Raji (cell line): ENCODE measurements around the gene KHDRBS1.

ENCODE experiments used
- POLR2A ChIP-seq: IDR thresholded peaks from 2 replicates; pipeline ENCODE4 v1.6.1; 2011; ENCODE audit warnings: low read depth, low read length, control low read depth; ENCODE audit not compliant: insufficient read depth

KHDRBS1 gene

GRCh38 chr1:32077451-32077850, 63.8 kb downstream of the KHDRBS1 start:
- TF ChIP-seq POLR2A: no peak

- no peak for TF ChIP-seq POLR2A
These were observed 68.4 kb downstream of the KHDRBS1 start for GRCh38 chr1:32082022-32082421.

- TF ChIP-seq POLR2A: no peak
These were observed 77.5 kb downstream of the KHDRBS1 start for GRCh38 chr1:32091176-32091575.

DNA sequence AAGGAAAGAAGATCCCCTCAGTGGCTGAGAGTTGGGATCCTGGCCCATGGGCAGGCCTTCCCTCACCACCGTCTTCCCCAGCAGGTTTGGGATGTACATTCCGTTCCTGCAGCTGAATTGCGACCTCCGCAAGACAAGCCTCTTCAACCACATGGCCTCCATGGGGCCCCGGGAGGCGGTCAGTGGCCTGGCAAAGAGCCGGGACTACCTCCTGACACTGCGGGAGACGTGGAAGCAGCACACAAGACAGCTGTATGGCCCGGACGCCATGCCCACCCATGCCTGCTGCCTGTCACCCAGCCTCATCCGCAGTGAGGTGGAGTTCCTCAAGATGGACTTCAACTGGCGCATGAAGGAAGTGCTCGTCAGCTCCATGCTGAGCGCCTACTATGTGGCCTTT, 77.9 kb downstream of the KHDRBS1 start:
- TF ChIP-seq POLR2A: no peak
